Esophagus muscularis mucosa (tissue), 4 donors: ENCODE measurements around the gene UGT1A10. TPM values are rescaled to one million over a fixed set of nuclear protein-coding genes. Genes with fewer than 3 reads are reported as not detected.

Experiments used
- DNase-seq: peaks from one replicate; pipeline ENCODE4 v3.0.0-alpha.2; 2017; ENCODE audit errors: extremely low spot score
- H3K27ac ChIP-seq, 4 donors: fragments of 200-600 bp; sonication (generic); replicated peaks in 1 of 4; 1 replicate in 3 of 4; 2 replicates in 1 of 4; pipeline ENCODE4 v1.5.1; 2016 to 2019; ENCODE audit warnings: mild to moderate bottlenecking in 1 of 4
- H3K27me3 ChIP-seq, 4 donors: fragments of 200-600 bp; sonication (generic); one replicate each; pipeline versions ENCODE4 v1.5.1 to v1.6.0; 2016 to 2019
- H3K36me3 ChIP-seq, 4 donors: fragments of 200-600 bp; sonication (generic); one replicate each; pipeline ENCODE4 v1.5.1; 2016 to 2019
- H3K4me1 ChIP-seq, 4 donors: fragments of 200-600 bp; sonication (generic); one replicate each; pipeline ENCODE4 v1.5.1; 2016 to 2019
- H3K4me3 ChIP-seq, 4 donors: fragments of 200-600 bp; sonication (generic); 1 replicate in 2 of 4; 2 replicates in 2 of 4; pipeline ENCODE4 v1.5.1; 2016 to 2019; ENCODE audit warnings: mild to moderate bottlenecking in 4 of 4, moderate library complexity in 1 of 4
- H3K9me3 ChIP-seq, 4 donors: fragments of 200-600 bp; sonication (generic); 1 replicate in 3 of 4; 2 replicates in 1 of 4; pipeline ENCODE4 v1.5.1; 2016 to 2019
- EP300 ChIP-seq: sonication (generic); formaldehyde crosslinking; IDR thresholded peaks from one replicate; pipeline ENCODE4 v1.6.1; 2017; ENCODE audit warnings: antibody characterized with exemption
- POLR2A ChIP-seq: fragments of 450-650 bp; IDR thresholded peaks from one replicate; pipeline ENCODE4 v1.6.1; 2017; ENCODE audit warnings: antibody characterized with exemption, moderate library complexity, mild to moderate bottlenecking, low read depth
- POLR2AphosphoS5 ChIP-seq, 2 donors: sonication (generic); formaldehyde crosslinking; IDR thresholded peaks; one replicate each; pipeline ENCODE4 v1.6.1; 2017; ENCODE audit warnings: antibody characterized with exemption in 2 of 2
- WGBS: methylation state at CpG from one replicate; pipeline ENCODE4 v1.1.5; 2018; 5-methylcytosine and 5-hydroxymethylcytosine counted together
- intact Hi-C: fragments of 100-400 bp; cut with DNase I; formaldehyde crosslinking; loops from one replicate; pipeline ENCODE4 v1.15.1; 2023
- total RNA-seq, 4 donors: library from RNA; depleted of rRNA; stranded (reverse); fragments of >200 nt; gene quantifications; one replicate each; pipeline versions ENCODE4 v1.1.0 to v1.2.1, GENCODE V29; 2016
- TF ChIP-seq, protein P1 (sequence below), 3 experiments: fragments of 200-600 bp in 2 of 3; fragments of 450-650 bp in 1 of 3; sonication (generic) in 2 of 3; IDR thresholded peaks; one replicate each; pipeline ENCODE4 v1.5.1; 2017 to 2019; ENCODE audit warnings: antibody characterized with exemption in 3 of 3, mild to moderate bottlenecking in 2 of 3, moderate library complexity in 1 of 3

UGT1A10 gene
- total RNA-seq, 4 donors from 2014 or later = not detected

DNA sequence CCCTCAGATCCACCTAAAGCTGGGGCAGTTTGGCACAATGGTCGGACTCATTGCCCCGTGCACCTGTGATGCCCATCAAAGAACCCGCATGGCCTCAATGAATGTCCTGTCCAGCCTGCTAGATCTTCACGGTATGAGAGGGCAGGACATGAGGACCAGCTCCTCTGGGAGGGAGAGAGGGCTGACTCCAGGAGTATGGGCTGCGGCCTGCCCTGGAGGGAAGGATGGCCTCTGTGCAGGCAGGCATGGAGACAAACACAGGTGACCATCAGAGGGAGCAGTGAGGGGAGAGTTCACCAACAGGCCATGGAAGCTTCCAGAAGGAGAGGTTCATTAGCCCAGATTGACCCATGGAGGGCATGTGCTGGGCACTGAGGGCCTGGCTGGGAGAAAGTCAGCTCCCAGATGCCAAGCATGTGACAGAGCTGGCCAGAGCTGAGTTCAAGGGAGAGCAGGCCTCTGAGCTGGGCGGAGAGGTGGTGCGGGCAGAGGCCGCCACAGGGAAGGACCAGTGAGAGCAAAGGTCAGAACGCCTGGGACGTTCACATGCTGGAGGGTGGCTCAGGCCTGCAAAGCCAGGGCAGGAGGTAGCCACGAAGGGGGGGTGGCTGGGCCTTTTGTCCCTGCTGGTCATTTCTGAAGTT lies 181.9 kb downstream of the UGT1A10 start:
- intact Hi-C loops = no loop called here

DNA sequence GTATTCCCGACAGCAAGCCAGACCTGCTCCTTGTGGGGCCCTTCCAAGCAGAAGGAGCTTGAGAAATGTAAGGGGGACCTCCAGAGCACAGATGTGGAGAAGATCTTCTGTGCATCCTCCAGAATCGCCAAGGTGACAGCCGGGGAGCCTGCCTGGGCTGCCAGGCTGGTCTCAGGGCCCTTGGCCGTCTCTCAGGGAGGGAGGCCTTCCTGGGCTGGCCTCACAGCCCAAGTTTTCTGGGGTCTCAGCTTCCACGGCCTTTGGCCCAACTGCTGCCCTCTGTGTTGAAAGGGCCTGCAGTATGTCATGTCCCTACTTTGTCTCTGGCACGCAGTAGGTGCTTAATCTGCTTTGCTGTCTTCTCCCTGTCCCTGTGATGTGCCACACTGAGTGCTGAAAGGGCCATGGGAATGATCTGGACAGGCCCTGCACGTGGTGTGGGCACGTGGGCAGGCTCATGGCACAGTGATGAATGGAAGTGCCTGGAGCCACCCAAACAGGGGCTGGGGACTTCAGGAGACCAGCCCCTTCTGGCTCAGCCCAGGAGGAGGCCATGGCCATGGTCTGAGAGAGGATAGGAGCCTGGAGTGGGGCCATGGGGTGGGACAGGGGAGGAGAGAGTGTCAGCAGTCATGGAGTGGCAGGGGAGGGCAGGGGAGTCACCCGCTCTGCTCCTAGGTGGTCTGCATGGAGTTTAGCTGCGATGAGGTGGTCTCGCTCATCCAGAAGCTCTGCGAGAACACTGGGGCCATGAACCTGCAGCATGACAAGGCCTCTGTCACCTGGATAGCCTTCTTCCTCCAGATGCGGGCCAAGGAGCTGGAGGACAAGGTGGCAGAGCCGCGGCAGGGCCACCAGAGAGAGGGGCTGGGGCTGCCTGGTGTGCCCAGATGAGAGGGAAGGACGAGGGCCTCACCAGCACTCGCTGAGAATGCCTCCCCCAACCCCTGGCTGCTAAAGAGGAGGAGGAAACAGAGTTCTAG lies 182.7 kb downstream of the UGT1A10 start:
- no peak for TF ChIP-seq POLR2A
- TF ChIP-seq POLR2AphosphoS5 (IDR thresholded peaks at IDR 0.05) = no peak
- no peak for TF ChIP-seq EP300
- TF ChIP-seq, protein P1, sequence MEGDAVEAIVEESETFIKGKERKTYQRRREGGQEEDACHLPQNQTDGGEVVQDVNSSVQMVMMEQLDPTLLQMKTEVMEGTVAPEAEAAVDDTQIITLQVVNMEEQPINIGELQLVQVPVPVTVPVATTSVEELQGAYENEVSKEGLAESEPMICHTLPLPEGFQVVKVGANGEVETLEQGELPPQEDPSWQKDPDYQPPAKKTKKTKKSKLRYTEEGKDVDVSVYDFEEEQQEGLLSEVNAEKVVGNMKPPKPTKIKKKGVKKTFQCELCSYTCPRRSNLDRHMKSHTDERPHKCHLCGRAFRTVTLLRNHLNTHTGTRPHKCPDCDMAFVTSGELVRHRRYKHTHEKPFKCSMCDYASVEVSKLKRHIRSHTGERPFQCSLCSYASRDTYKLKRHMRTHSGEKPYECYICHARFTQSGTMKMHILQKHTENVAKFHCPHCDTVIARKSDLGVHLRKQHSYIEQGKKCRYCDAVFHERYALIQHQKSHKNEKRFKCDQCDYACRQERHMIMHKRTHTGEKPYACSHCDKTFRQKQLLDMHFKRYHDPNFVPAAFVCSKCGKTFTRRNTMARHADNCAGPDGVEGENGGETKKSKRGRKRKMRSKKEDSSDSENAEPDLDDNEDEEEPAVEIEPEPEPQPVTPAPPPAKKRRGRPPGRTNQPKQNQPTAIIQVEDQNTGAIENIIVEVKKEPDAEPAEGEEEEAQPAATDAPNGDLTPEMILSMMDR (IDR thresholded peaks at IDR 0.05) = no peak
- Histone ChIP-seq H3K36me3 (no peaks in the 10 kb centered on the region), H3K27me3 (peaks cover 0 to 5% (median 0%) of the 10 kb centered on the region in 4 donors), H3K9me3 (no peaks in the 10 kb centered on the region), H3K27ac (no peak overlapping the region), H3K4me3 (no peak overlapping the region), H3K4me1 (no peaks in the 10 kb centered on the region)
- DNase-seq = no peak
- WGBS = 85% methylated on average over 14 of the region's 17 CpGs
- intact Hi-C loops = no loop called here

More for the DNA sequence above, 181.9 kb downstream of the UGT1A10 start:
- no peaks in the 10 kb centered on the region for H3K9me3 ChIP-seq
- no peaks in the 10 kb centered on the region for H3K4me1 ChIP-seq
- DNase-seq = no peak
- H3K27ac ChIP-seq = no peak overlapping the region
- peaks cover 0 to 5% (median 0%) of the 10 kb centered on the region in 4 donors for H3K27me3 ChIP-seq
- H3K36me3 ChIP-seq = no peaks in the 10 kb centered on the region
- WGBS = 91% methylated on average over 9 of the region's 11 CpGs
- TF ChIP-seq POLR2A (no peak), EP300 (no peak), POLR2AphosphoS5 (IDR thresholded peaks at IDR 0.05) (no peak)
- TF ChIP-seq, protein P1 (IDR thresholded peaks at IDR 0.05) = no peak
- H3K4me3 ChIP-seq = no peak overlapping the region

DNA sequence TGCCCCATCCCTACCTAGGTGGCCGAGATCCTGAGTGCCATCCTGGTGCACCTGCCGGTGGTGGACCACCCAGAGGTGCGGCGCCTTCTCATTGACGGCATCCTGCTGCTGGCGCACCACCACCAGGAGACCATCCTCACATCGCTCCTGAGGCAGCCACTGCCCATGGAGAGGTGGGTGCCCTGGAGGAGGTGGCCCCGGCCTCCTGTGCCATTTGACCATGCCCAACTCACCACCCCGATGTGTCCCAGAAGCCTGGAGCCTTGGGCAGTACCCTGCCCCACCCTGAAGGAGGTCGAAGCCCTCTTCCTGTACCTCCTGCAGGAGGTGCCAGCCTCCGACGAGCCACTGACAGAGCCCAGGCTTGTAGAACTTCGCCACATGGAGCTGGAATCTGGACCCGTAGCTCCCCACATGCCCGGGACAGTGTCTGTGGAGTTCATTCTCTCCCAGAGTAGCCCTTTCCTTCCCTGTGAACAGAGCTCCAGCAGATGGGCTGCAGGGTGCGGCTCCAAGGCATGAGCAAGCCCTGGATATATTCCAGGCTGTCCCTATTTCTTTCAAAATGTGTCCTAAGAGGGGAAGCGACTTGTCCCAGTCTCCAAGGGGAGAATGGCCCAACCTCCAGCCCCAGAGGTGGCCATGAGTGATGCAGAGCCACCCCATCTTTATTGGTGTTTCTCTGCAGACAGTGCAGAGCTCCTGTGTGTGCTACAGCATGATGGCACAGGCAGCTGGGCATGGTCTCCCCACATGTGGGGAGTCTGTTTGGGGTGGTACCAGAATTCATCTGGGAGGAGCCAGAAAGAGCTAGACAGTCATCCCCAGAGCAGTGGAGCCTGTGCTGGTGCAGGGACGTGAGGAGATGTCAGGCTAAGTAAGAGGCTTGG lies 183.9 kb downstream of the UGT1A10 start:
- intact Hi-C loops = no loop called here
- no peak overlapping the region for H3K27ac ChIP-seq
- TF ChIP-seq EP300 (no peak), POLR2A (no peak), POLR2AphosphoS5 (IDR thresholded peaks at IDR 0.05) (no peak)
- TF ChIP-seq, protein P1 (IDR thresholded peaks at IDR 0.05) = no peak
- DNase-seq = no peak
- no peaks in the 10 kb centered on the region for H3K36me3 ChIP-seq
- H3K9me3 ChIP-seq = no peaks in the 10 kb centered on the region
- peaks cover 0 to 5% (median 0%) of the 10 kb centered on the region in 4 donors for H3K27me3 ChIP-seq
- no peaks in the 10 kb centered on the region for H3K4me1 ChIP-seq
- H3K4me3 ChIP-seq = no peak overlapping the region
- 25% methylated on average over 2 of the region's 18 CpGs for WGBS

DNA sequence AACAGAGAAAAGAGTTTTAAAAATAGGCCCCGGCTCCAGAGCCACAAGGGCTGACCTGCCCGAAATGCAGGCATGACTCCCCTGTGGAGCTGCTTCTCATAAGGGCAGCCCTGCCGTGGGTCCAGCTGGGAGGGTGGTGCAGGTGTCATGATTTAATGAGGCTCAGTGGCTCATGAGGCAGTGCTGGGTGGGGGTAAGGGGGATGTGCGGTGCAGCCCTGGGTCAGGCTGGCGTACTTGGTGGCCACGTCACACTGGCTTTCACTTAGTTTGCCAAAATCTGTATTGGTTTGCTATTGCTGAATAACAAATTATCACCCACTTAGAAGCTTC lies 184.5 kb downstream of the UGT1A10 start:
- no peaks in the 10 kb centered on the region for H3K36me3 ChIP-seq
- DNase-seq = no peak
- peaks cover 0 to 5% (median 0%) of the 10 kb centered on the region in 4 donors for H3K27me3 ChIP-seq
- no peaks in the 10 kb centered on the region for H3K4me1 ChIP-seq
- no peak overlapping the region for H3K4me3 ChIP-seq
- H3K9me3 ChIP-seq = no peaks in the 10 kb centered on the region
- no peak overlapping the region for H3K27ac ChIP-seq
- 83% methylated on average over 1 of the region's 6 CpGs for WGBS
- no peak for TF ChIP-seq POLR2AphosphoS5 (IDR thresholded peaks at IDR 0.05)
- no peak for TF ChIP-seq EP300
- no peak for TF ChIP-seq POLR2A
- TF ChIP-seq, protein P1 (IDR thresholded peaks at IDR 0.05) = no peak
- intact Hi-C loops = no loop called here
